ENCODE measurements around the gene PRDM15. TPM values are rescaled to one million over a fixed set of nuclear protein-coding genes. Genes with fewer than 3 reads are reported as not detected.

The PRDM15 gene
- total RNA-seq, 1 experiment from 2014 or later: 9.8 TPM

DNA sequence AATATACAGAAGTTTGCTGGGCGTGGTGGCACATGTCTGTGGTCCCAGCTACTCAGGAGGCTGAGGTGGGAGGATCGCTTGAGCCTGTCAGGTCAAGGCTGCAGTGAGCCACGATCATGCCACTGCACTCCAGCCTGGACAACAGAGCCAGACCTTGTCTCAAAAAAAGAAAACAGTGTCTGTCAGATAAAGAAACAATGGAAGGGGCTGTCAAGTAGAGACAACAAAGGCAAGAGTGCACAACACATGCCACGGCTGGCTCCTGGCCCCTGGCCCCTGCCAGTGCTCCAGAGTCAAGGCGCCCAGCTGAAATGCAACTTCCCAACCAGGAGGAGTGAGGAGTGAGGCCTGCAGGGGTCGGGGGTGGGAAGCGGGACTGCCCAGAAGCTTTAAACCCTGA lies 32.6 kb downstream of the PRDM15 start:
- ChIA-PET RAD21 (ENCODE audit: low non-redundant PET in 1 of 2, low total read pairs in 2 of 2, uncharacterized antibody in 2 of 2, unreplicated experiment in 2 of 2) (no interaction called here), CTCF (no interaction called here), POLR2A (no interaction called here)
- no peaks in the 10 kb centered on the region for H4K20me1 ChIP-seq (ENCODE audit: insufficient read depth)
- H3K27me3 ChIP-seq (ENCODE audit: insufficient read depth, low read length): no peaks in the 10 kb centered on the region
- no peak overlapping the region for H2AFZ ChIP-seq (ENCODE audit: low read depth, low read length, poor library complexity, severe bottlenecking)
- no peak overlapping the region for H3K9ac ChIP-seq (ENCODE audit: low read length)
- peaks cover 3 to 21% of the 10 kb centered on the region in 2 experiments; a peak in 2 of 4 replicates for H3K4me1 ChIP-seq (ENCODE audit: control insufficient read depth in 1 of 2, insufficient read depth in 2 of 2, low read length in 2 of 2)
- no peak for ATAC-seq
- H3K9me3 ChIP-seq (ENCODE audit: control insufficient read depth in 1 of 2, insufficient read depth in 1 of 2, low read depth in 1 of 2, low read length in 2 of 2): no peaks in the 10 kb centered on the region; a peak in 1 of 4 replicates
- TF ChIP-seq POLR2A (IDR thresholded peaks at IDR 0.05; ENCODE audit: borderline replicate concordance, extremely low read depth, insufficient read depth, insufficient read length): no peak
- TF ChIP-seq REST (IDR thresholded peaks at IDR 0.05; ENCODE audit: low read depth): no peak
- TF ChIP-seq ATF3 (IDR thresholded peaks at IDR 0.05): no peak
- no peak for TF ChIP-seq SIN3A (IDR thresholded peaks at IDR 0.05; ENCODE audit: low read depth)
- TF ChIP-seq POLR2AphosphoS5 (IDR thresholded peaks at IDR 0.05; ENCODE audit: low read depth, low read length): no peak
- TF ChIP-seq MAX (IDR thresholded peaks at IDR 0.05): no peak
- TF ChIP-seq CBX3 (IDR thresholded peaks at IDR 0.05; ENCODE audit: low read depth): no peak
- DNase-seq (ENCODE audit: low read depth, low spot score): no peak
- no peaks in the 10 kb centered on the region for H3K79me2 ChIP-seq (ENCODE audit: insufficient read depth, low read length)
- BruUV-seq (replicated peaks): no TSS peak
- no peak overlapping the region for H3K4me3 ChIP-seq (replicated peaks in 1 of 2; ENCODE audit: low read depth in 1 of 2, low read length in 2 of 2)
- H3K27ac ChIP-seq (ENCODE audit: low read depth, low read length): no peak overlapping the region; the same call in 1 of the 2 replicates
- 0 out of 4 replicates have a peak, but pooled peaks cover 0 to 7% of the 10 kb centered on the region in 2 experiments for H3K36me3 ChIP-seq (ENCODE audit: control insufficient read depth in 1 of 2, insufficient read depth in 2 of 2, low read length in 2 of 2)
- intact Hi-C loops (cut with micrococcal nuclease): no loop called here
- H3K4me2 ChIP-seq (ENCODE audit: low read length): no peak overlapping the region
- no peaks in the 10 kb centered on the region for H3K9me2 ChIP-seq (ENCODE audit: insufficient read depth)
